Measurements from ENCODE around the gene AREL1. TPM values are rescaled to one million over a fixed set of nuclear protein-coding genes. Genes with fewer than 3 reads are reported as not detected.
"Not testable (repeated sequence)": the region's sequence is repeated elsewhere in the genome, so short reads cannot be mapped to it uniquely, and the experiment has no call there.

AREL1 gene, protein sequence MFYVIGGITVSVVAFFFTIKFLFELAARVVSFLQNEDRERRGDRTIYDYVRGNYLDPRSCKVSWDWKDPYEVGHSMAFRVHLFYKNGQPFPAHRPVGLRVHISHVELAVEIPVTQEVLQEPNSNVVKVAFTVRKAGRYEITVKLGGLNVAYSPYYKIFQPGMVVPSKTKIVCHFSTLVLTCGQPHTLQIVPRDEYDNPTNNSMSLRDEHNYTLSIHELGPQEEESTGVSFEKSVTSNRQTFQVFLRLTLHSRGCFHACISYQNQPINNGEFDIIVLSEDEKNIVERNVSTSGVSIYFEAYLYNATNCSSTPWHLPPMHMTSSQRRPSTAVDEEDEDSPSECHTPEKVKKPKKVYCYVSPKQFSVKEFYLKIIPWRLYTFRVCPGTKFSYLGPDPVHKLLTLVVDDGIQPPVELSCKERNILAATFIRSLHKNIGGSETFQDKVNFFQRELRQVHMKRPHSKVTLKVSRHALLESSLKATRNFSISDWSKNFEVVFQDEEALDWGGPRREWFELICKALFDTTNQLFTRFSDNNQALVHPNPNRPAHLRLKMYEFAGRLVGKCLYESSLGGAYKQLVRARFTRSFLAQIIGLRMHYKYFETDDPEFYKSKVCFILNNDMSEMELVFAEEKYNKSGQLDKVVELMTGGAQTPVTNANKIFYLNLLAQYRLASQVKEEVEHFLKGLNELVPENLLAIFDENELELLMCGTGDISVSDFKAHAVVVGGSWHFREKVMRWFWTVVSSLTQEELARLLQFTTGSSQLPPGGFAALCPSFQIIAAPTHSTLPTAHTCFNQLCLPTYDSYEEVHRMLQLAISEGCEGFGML
- polyA plus RNA-seq (2012; ENCODE audit: low read depth, missing spikeins), result 11.2 TPM

DNA sequence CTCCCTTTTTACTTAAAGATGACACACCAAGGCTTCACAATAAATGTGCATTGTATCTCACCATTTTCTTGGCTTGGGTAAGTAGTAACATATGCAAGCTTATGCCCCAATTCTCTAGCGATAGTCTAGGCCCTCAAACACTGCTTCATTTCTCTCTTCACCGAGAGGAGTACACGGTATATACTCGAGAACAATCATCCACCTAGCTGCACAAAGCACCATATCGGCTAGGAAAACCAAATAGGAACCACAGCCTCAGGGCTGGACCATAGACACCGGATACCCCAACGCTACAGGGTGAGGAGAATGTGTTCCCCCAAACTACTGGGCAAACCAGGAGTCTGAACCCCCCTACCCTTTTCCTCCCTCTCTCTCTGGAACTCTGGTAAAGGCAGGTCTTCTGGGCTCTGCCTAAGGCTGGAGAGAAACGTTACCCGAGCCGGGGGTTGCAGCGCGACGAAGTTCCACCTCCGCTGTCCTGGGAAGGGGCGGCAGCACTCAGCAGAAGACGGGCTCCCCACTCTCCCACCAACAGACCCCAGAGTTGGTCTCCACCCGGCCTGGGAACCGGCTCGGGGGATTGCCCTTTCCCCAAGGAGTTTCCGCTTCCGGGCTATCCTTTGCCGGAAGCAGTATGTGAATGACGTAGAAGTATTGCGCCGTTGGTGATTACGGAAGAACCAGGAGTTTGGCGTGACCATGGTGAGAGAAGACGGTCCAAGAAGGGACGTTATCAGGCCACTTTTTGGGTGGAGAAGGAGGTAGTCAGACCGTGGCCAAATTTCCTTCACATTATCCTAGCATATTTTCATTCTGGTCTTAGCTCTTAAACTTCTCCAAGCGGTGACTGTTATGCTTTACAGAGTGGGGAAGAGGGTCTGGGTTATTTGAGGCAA lies at the start of gene AREL1, which contains the start of gene FCF1:
AREL1 (minus strand) TSS at position 582 of the 896 bp plus-strand sequence. CDS start 27,465 bp downstream, outside the sequence.
FCF1 (plus strand) TSS at position 646 of the 896 bp plus-strand sequence; CDS start at position 700, 54 bp downstream.
- peak; percentile 97 for FAIRE-seq
- peak; percentile 80 for DNase-seq (ENCODE audit: insufficient read length, low spot score)
- peak; percentile 10 for TF ChIP-seq PAX5 (IDR thresholded peaks at IDR 0.05; ENCODE audit: insufficient read depth, low read length, severe bottlenecking)
- peak; percentile 85 for TF ChIP-seq TAF1 (IDR thresholded peaks at IDR 0.05; ENCODE audit: low read depth, low read length)
- peak; percentile 75 for TF ChIP-seq POU2F2 (IDR thresholded peaks at IDR 0.05; ENCODE audit: low read depth, low read length)
- 0 out of 2 replicates have a peak, but pooled peaks have one; percentile 6 for TF ChIP-seq SPI1 (IDR thresholded peaks at IDR 0.05; ENCODE audit: low read depth, low read length)
- peak; percentile 94 for TF ChIP-seq POLR2A (IDR thresholded peaks at IDR 0.05; ENCODE audit: low read depth, low read length)
- peak; percentile 89 for TF ChIP-seq POLR2AphosphoS5 (IDR thresholded peaks at IDR 0.05; ENCODE audit: low read depth, low read length)

GRCh38 chr14:74758505-74758904 lies 45.6 kb upstream of the AREL1 start:
- FAIRE-seq; DNase-seq (ENCODE audit: insufficient read length, low spot score): not testable (repeated sequence)

DNA sequence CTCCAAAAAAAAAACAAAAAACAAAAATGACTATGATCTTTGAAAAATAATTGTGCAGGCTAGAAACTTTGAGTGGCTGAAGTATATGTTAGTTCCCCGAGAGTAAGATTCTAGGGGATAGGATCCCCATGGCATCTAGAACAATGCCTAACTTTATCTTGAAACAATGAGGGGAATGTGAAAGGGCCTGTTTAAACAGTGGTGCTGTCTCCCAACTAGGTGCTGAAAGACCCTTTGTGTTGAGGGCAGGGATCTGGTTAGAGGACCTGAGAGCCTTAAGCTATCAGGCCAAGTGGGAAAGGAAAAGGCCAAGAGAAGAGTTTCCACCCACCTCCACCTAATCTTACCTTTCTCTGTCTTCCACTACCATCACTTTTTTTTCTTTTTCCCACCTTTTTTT lies 43.4 kb upstream of the AREL1 start:
- TF ChIP-seq SPI1 (IDR thresholded peaks at IDR 0.05; ENCODE audit: low read depth, low read length) (no peak), TAF1 (IDR thresholded peaks at IDR 0.05; ENCODE audit: low read depth, low read length) (no peak), POLR2A (IDR thresholded peaks at IDR 0.05; ENCODE audit: low read depth, low read length) (no peak), PAX5 (IDR thresholded peaks at IDR 0.05; ENCODE audit: insufficient read depth, low read length, severe bottlenecking) (no peak)
- DNase-seq (ENCODE audit: insufficient read length, low spot score) (no peak), FAIRE-seq (no peak)

- FAIRE-seq (no peak), DNase-seq (ENCODE audit: insufficient read length, low spot score) (no peak)
- TF ChIP-seq POLR2AphosphoS5 (IDR thresholded peaks at IDR 0.05; ENCODE audit: low read depth, low read length), result no peak
- no peak for TF ChIP-seq POLR2A (IDR thresholded peaks at IDR 0.05; ENCODE audit: low read depth, low read length)
- no peak for TF ChIP-seq POU2F2 (IDR thresholded peaks at IDR 0.05; ENCODE audit: low read depth, low read length)
- no peak for TF ChIP-seq SPI1 (IDR thresholded peaks at IDR 0.05; ENCODE audit: low read depth, low read length)
- TF ChIP-seq TAF1 (IDR thresholded peaks at IDR 0.05; ENCODE audit: low read depth, low read length), result no peak
- TF ChIP-seq PAX5 (IDR thresholded peaks at IDR 0.05; ENCODE audit: insufficient read depth, low read length, severe bottlenecking), result no peak
These were observed 42.0 kb upstream of the AREL1 start for GRCh38 chr14:74754899-74755298.

DNA sequence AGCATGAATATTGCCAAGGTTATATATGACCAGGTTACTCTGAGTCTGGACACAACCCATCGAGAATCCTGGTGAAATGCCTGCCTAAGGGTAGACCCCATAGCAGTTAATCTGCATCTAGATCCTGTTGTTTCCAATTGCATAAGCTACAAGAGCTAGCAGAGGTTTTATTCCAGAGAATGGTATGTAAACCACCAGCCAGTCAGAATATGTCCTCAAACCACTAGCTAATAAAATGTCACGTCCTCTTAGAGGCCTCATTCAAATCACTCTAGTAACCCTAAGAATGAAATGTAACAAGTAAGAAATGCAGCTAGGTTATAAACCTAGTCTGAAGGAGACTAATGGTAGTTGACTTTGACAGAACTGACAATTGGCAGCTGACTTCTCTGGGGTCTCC lies 41.3 kb upstream of the AREL1 start:
- no peak for TF ChIP-seq TAF1 (IDR thresholded peaks at IDR 0.05; ENCODE audit: low read depth, low read length)
- no peak for TF ChIP-seq POLR2A (IDR thresholded peaks at IDR 0.05; ENCODE audit: low read depth, low read length)
- TF ChIP-seq POLR2AphosphoS5 (IDR thresholded peaks at IDR 0.05; ENCODE audit: low read depth, low read length), result no peak
- no peak for TF ChIP-seq PAX5 (IDR thresholded peaks at IDR 0.05; ENCODE audit: insufficient read depth, low read length, severe bottlenecking)
- no peak for TF ChIP-seq SPI1 (IDR thresholded peaks at IDR 0.05; ENCODE audit: low read depth, low read length)
- TF ChIP-seq POU2F2 (IDR thresholded peaks at IDR 0.05; ENCODE audit: low read depth, low read length), result no peak
- DNase-seq (ENCODE audit: insufficient read length, low spot score), result no peak
- FAIRE-seq, result no peak

GRCh38 chr14:74747237-74747636 lies 34.4 kb upstream of the AREL1 start:
- FAIRE-seq (no peak), DNase-seq (ENCODE audit: insufficient read length, low spot score) (no peak)
- TF ChIP-seq POLR2AphosphoS5 (IDR thresholded peaks at IDR 0.05; ENCODE audit: low read depth, low read length), result no peak
- TF ChIP-seq SPI1 (IDR thresholded peaks at IDR 0.05; ENCODE audit: low read depth, low read length), result no peak
- TF ChIP-seq POU2F2 (IDR thresholded peaks at IDR 0.05; ENCODE audit: low read depth, low read length), result no peak
- TF ChIP-seq POLR2A (IDR thresholded peaks at IDR 0.05; ENCODE audit: low read depth, low read length), result no peak
- no peak for TF ChIP-seq TAF1 (IDR thresholded peaks at IDR 0.05; ENCODE audit: low read depth, low read length)
- TF ChIP-seq PAX5 (IDR thresholded peaks at IDR 0.05; ENCODE audit: insufficient read depth, low read length, severe bottlenecking), result no peak

DNA sequence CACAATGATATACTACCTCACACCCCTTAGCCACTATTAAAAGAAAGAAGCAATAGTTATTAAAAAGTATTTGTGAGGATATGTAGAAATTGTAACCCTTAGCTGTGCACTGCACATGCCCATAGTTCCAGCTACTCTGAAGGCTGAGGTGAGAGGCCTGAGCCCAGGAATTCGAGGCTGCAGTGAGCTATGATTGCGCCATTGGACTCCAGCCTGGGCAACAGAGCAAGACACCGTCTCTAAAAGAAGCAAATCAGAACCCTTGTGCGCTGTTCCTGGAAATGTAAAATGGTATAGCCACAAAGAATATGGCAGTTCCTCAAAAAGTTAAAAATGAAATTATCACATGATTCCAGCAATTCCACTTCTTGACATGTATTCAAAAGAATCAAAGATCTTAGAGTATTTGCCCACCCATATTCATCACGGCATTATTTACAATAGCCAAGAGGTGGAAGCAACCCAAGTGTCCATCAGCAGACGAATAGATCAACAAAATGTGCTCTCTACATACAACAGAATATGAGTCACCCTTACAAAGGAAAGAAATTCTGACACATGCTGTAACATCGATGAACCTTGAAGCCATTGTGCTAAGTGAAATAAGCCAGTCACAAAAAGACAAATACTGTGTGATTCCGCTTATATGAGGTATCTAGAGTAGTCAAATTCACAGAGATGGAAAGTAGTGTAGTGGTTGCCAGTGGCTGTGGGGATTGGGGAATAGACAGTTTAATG lies 26.6 kb upstream of the AREL1 start:
- TF ChIP-seq PAX5 (IDR thresholded peaks at IDR 0.05; ENCODE audit: insufficient read depth, low read length, severe bottlenecking) (no peak), SPI1 (IDR thresholded peaks at IDR 0.05; ENCODE audit: low read depth, low read length) (no peak), POLR2AphosphoS5 (IDR thresholded peaks at IDR 0.05; ENCODE audit: low read depth, low read length) (no peak), POU2F2 (IDR thresholded peaks at IDR 0.05; ENCODE audit: low read depth, low read length) (no peak), POLR2A (IDR thresholded peaks at IDR 0.05; ENCODE audit: low read depth, low read length) (no peak), TAF1 (IDR thresholded peaks at IDR 0.05; ENCODE audit: low read depth, low read length) (no peak)
- no peak for DNase-seq (ENCODE audit: insufficient read length, low spot score)
- no peak for FAIRE-seq

DNA sequence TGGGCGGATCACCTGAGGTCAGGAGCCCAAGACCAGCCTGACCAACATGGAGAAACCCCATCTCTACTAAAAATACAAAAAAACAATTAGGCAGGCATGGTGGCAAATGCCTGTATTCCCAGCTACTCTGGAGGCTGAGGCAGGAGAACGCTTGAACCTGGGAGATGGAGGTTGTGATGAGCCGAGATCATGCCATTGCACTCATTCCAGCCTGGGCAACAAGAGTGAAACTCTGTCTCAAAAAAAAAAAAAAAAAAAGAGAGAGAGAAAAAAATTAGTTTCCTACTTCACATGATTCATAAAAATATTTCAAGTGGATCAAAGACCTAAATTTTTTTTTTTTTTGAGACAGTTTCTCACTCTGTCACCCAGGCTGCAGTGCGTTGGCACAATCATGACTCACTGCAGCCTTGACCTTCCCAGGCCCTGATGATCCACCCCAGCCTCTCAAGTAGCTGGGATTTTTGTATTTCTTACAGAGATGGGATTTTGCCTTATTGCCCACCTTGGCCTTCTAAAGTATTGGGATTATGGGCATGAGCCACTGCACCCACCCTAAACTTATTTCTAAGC lies 25.0 kb upstream of the AREL1 start:
- FAIRE-seq (no peak), DNase-seq (ENCODE audit: insufficient read length, low spot score) (no peak)
- TF ChIP-seq SPI1 (IDR thresholded peaks at IDR 0.05; ENCODE audit: low read depth, low read length), result no peak
- TF ChIP-seq TAF1 (IDR thresholded peaks at IDR 0.05; ENCODE audit: low read depth, low read length), result no peak
- no peak for TF ChIP-seq POLR2AphosphoS5 (IDR thresholded peaks at IDR 0.05; ENCODE audit: low read depth, low read length)
- TF ChIP-seq POU2F2 (IDR thresholded peaks at IDR 0.05; ENCODE audit: low read depth, low read length), result no peak
- no peak for TF ChIP-seq POLR2A (IDR thresholded peaks at IDR 0.05; ENCODE audit: low read depth, low read length)
- no peak for TF ChIP-seq PAX5 (IDR thresholded peaks at IDR 0.05; ENCODE audit: insufficient read depth, low read length, severe bottlenecking)
